LNCAP (cell line): ENCODE results near the gene FSD2.

Source experiments
- CTCF ChIP-seq: fragments of 450-650 bp; IDR thresholded peaks from 2 replicates; pipeline ENCODE4 v1.5.1; 2017; ENCODE audit warnings: mild to moderate bottlenecking

FSD2 gene

DNA sequence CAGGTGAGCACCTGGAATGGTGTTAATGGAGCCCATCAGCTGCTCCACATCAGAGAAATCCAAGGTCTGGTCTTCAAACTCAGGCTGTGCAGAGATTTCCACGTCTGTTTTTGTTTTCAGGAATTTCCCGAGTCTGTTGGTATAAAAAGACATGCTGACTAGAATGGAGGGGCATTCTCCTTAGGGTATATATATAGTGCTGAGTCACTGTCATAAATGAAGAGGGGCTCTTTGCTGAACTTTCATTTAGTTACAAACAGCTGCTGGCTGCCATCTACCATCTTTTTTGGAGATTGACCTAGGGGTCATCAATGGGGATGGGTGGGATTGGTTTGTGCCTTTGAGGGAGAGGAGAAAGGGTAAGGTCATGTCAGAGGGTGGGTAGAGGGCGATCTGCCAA lies 27.1 kb downstream of the FSD2 start:
- TF ChIP-seq CTCF = no peak

DNA sequence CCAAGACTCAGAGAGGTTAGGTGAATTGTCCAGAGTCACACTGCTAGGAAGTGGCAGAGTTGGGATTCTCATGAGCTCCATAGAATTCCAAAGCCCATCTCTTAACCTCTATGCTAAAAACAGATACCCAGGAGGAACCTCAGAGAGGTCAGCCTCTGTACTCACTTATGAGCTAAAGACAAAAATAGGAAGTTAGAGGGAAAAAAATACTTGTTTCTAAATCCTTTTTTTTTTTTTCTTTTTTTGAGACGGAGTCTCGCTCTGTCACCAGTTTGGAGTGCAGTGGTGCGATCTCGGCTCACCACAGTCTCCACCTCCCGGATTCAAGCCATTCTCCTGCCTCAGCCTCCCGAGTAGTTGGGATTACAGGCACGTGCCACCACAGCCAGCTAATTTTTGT lies 31.4 kb downstream of the FSD2 start:
- TF ChIP-seq CTCF = no peak

- TF ChIP-seq CTCF = no peak
These were observed 33.9 kb downstream of the FSD2 start for GRCh38 chr15:82771789-82772607.

GRCh38 chr15:82768414-82769054 lies 37.3 kb downstream of the FSD2 start:
- TF ChIP-seq CTCF = no peak

DNA sequence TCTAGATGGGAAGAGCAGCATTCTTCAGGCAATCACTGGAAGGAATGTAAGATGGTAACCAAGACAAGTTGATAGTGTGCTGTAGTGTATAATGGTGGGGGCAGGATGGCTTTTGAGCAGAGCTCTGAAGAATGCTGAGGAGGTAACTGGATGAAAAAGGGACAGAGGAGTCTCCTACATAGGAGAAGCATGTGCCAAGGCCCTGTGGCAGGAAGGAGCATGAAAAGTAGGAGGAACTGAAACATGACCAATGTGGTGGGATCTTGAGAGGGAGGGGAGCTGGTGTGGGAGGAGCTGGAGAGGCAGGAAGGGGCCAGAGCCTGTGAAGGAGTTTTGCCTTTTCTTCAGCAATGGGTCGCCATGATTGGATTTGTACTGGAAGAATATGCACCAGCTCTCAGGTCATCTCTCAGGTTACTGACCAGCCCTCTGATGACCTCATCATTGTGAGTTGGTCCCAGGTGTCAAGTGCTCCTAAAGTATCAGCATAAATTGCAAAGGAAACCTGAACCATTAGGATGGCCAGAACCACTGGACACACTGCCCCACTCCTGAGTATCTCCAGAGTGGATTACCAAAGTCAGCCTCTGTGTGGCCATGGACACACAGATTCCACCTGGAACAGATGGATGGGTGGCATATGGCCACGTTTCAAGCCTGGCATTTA lies 38.6 kb downstream of the FSD2 start:
- TF ChIP-seq CTCF = no peak

DNA sequence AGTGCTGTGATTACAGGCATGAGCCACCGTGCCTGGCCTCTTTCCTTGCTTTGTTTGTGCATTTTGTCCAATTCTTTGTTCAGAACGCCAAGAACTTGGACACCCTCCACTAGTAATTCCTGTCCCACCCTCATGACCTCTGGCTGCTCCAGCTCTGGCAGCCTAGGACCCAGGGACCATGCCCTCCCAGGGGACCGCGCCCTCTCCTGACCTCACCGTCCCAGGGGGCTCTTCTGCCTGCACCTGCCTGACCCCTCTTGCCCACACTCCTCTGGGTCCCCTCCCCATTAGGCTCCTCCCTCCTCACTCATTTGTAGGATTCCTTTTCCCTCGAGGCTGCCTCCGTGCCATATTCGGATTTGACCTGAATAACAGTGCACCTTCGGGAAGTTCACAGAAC lies 41.1 kb downstream of the FSD2 start:
- TF ChIP-seq CTCF = no peak

GRCh38 chr15:82764117-82764490 lies 41.8 kb downstream of the FSD2 start:
- no peak for TF ChIP-seq CTCF
